ENCODE data around the gene DDX55. TPM values are rescaled to one million over a fixed set of nuclear protein-coding genes. Genes with fewer than 3 reads are reported as not detected.

The DDX55 gene
- total and polyA plus RNA-seq, 2 of the 13 experiments (the other 11 are each of a cell fraction or from before 2014, with no cell fraction given), result 22.2 to 37.0 TPM

DNA sequence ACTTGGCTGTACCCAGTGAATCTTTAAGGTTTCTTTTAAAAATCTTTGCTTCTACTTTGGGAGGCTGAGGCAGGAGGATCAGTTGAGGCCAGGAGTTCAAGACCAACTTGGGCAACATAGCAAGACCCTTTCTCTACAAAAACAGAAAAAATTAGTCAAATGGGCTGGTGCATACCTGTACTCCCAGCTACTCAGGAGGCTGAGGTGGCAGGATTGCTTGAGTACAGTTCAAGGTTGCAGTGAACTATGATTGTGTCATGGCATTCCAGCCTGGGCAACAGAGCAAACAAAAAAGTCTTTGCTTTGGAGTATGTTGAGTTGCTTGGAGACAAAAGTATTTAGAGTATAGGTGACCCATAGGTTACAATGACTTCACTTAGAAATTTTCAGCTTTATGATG is 6.2 kb upstream of the DDX55 start (continued):
- TF ChIP-seq THAP11 (CRISPR knock-in tag; IDR thresholded peaks at IDR 0.05), result peak; percentile 53
- peak; percentile 47; the same call in 1 of the 2 replicates for TF ChIP-seq ZNF644 (CRISPR knock-in tag; IDR thresholded peaks at IDR 0.05; ENCODE audit: low read depth)
- peak; percentile 58 for TF ChIP-seq KAT8 (CRISPR knock-in tag; IDR thresholded peaks at IDR 0.05)
- TF ChIP-seq, protein P1, sequence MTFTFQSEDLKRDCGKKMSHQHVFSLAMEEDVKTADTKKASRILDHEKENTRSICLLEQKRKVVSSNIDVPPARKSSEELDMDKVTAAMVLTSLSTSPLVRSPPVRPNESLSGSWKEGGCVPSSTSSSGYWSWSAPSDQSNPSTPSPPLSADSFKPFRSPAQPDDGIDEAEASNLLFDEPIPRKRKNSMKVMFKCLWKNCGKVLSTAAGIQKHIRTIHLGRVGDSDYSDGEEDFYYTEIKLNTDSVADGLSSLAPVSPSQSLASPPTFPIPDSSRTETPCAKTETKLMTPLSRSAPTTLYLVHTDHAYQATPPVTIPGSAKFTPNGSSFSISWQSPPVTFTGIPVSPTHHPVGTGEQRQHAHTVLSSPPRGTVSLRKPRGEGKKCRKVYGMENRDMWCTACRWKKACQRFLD (CRISPR knock-in tag; IDR thresholded peaks at IDR 0.05; ENCODE audit: borderline replicate concordance), result no peak
- no peak for TF ChIP-seq ZNF30 (CRISPR knock-in tag; IDR thresholded peaks at IDR 0.05)
- TF ChIP-seq NKX3-1 (CRISPR knock-in tag; IDR thresholded peaks at IDR 0.05), result no peak
- TF ChIP-seq KAT7 (CRISPR knock-in tag; IDR thresholded peaks at IDR 0.05; ENCODE audit: borderline replicate concordance), result peak; percentile 79; the same call in 1 of the 2 replicates
- no peak for TF ChIP-seq FUBP1 (CRISPR knock-in tag; IDR thresholded peaks at IDR 0.05; ENCODE audit: borderline replicate concordance)
- no peak for TF ChIP-seq ZNF496 (CRISPR knock-in tag; IDR thresholded peaks at IDR 0.05; ENCODE audit: insufficient replicate concordance)
- TF ChIP-seq MXD4 (CRISPR knock-in tag; IDR thresholded peaks at IDR 0.05), result no peak
- no peak for TF ChIP-seq ZFP37 (CRISPR knock-in tag; IDR thresholded peaks at IDR 0.05; ENCODE audit: borderline replicate concordance)
- TF ChIP-seq GLI4 (CRISPR knock-in tag; IDR thresholded peaks at IDR 0.05; ENCODE audit: borderline replicate concordance), result no peak
- TF ChIP-seq PRDM15 (CRISPR knock-in tag; IDR thresholded peaks at IDR 0.05), result no peak
- no peak for TF ChIP-seq IKZF4 (CRISPR knock-in tag; IDR thresholded peaks at IDR 0.05; ENCODE audit: borderline replicate concordance, low read depth, not compliant biosample characterization)
- TF ChIP-seq ZSCAN9 (CRISPR knock-in tag; IDR thresholded peaks at IDR 0.05; ENCODE audit: borderline replicate concordance), result peak; percentile 73; the same call in 1 of the 2 replicates
- no peak for TF ChIP-seq TRIM24 (CRISPR knock-in tag; IDR thresholded peaks at IDR 0.05)
- peak; percentile 84 for TF ChIP-seq ATF2 (CRISPR knock-in tag; IDR thresholded peaks at IDR 0.05)
- no peak for TF ChIP-seq RELA (CRISPR knock-in tag; IDR thresholded peaks at IDR 0.05)
- TF ChIP-seq, protein P2, sequence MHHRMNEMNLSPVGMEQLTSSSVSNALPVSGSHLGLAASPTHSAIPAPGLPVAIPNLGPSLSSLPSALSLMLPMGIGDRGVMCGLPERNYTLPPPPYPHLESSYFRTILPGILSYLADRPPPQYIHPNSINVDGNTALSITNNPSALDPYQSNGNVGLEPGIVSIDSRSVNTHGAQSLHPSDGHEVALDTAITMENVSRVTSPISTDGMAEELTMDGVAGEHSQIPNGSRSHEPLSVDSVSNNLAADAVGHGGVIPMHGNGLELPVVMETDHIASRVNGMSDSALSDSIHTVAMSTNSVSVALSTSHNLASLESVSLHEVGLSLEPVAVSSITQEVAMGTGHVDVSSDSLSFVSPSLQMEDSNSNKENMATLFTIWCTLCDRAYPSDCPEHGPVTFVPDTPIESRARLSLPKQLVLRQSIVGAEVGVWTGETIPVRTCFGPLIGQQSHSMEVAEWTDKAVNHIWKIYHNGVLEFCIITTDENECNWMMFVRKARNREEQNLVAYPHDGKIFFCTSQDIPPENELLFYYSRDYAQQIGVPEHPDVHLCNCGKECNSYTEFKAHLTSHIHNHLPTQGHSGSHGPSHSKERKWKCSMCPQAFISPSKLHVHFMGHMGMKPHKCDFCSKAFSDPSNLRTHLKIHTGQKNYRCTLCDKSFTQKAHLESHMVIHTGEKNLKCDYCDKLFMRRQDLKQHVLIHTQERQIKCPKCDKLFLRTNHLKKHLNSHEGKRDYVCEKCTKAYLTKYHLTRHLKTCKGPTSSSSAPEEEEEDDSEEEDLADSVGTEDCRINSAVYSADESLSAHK (CRISPR knock-in tag; IDR thresholded peaks at IDR 0.05; ENCODE audit: borderline replicate concordance), result no peak
- TF ChIP-seq SP140L (CRISPR knock-in tag; IDR thresholded peaks at IDR 0.05; ENCODE audit: borderline replicate concordance), result no peak

Data from HepG2 (cell line).